Endothelial cell of umbilical vein (primary cell): ENCODE data around the gene KREMEN1. TPM values are rescaled to one million over a fixed set of nuclear protein-coding genes. Genes with fewer than 3 reads are reported as not detected.

ENCODE experiments used
- BruUV-seq: library from RNA; stranded (reverse); fragments of 400-500 nt; replicated peaks from 2 replicates; lab custom pipeline; 2021; lab: Mats Ljungman, UMichigan
- CTCF ChIA-PET: fragments of 300-600, 350-600 bp; sonication (Branson Sonifier 250); formaldehyde crosslinking; loops from one replicate; lab custom pipeline; 2021; ENCODE audit warnings: antibody characterized with exemption, inconsistent platforms; lab: Charles Lee
- POLR2A ChIA-PET: fragments of 300-600, 350-600 bp; sonication (Branson Sonifier 250); formaldehyde crosslinking; loops from one replicate; lab custom pipeline; 2021; ENCODE audit warnings: antibody characterized with exemption, inconsistent platforms; lab: Charles Lee
- DNase-seq: peaks from one replicate; pipeline ENCODE4 v3.0.0-alpha.2; 2011; ENCODE audit warnings: low read depth, low spot score
- FAIRE-seq: peaks from 2 replicates; lab custom pipeline; 2011; peaks lifted over from hg19 to GRCh38; lab: Jason Lieb, UNC
- H2AFZ ChIP-seq: 2 replicates; pipeline ENCODE4 v1.6.0; 2012; ENCODE audit warnings: low read depth, low read length, control low read depth, inconsistent platforms
- H3K27ac ChIP-seq: 2 replicates; pipeline ENCODE4 v1.5.1; 2011; ENCODE audit warnings: low read depth, mild to moderate bottlenecking, control low read depth, low read length, moderate library complexity; ENCODE audit not compliant: insufficient read depth
- H3K27me3 ChIP-seq, 2 experiments: 2 replicates each; pipeline versions ENCODE4 v1.6.0 to v1.6.1; 2011; ENCODE audit warnings: low read length in 2 of 2, mixed read lengths in 1 of 2; ENCODE audit not compliant: control insufficient read depth in 2 of 2, insufficient read depth in 2 of 2
- H3K36me3 ChIP-seq, 2 experiments: 2 replicates in 1 of 2; 3 replicates in 1 of 2; pipeline ENCODE4 v1.5.1; 2011; ENCODE audit warnings: low read length in 2 of 2, mild to moderate bottlenecking in 1 of 2, moderate library complexity in 1 of 2; ENCODE audit not compliant: control insufficient read depth in 2 of 2, insufficient read depth in 2 of 2; ENCODE audit errors: extremely low read depth in 1 of 2
- H3K4me1 ChIP-seq: 3 replicates; pipeline ENCODE4 v1.5.1; 2011; ENCODE audit warnings: mild to moderate bottlenecking, low read length; ENCODE audit not compliant: control insufficient read depth, insufficient read depth; ENCODE audit errors: extremely low read depth
- H3K4me2 ChIP-seq: 2 replicates; pipeline ENCODE4 v1.6.1; 2011; ENCODE audit warnings: low read length, control low read depth, mixed read lengths; ENCODE audit not compliant: insufficient read depth
- H3K4me3 ChIP-seq, 3 experiments: fragments of 200-600 bp in 1 of 3; sonication (generic), shearing (Covaris generic) in 1 of 3; replicated peaks in 1 of 3; 2 replicates each; pipeline ENCODE4 v1.5.1; 2011 to 2016; ENCODE audit warnings: control low read depth in 3 of 3, low read length in 3 of 3, mild to moderate bottlenecking in 2 of 3, inconsistent platforms in 1 of 3, low read depth in 1 of 3, moderate library complexity in 1 of 3; ENCODE audit not compliant: insufficient read depth in 1 of 3
- H3K79me2 ChIP-seq: 2 replicates; pipeline ENCODE4 v1.6.0; 2012; ENCODE audit warnings: low read length, inconsistent platforms; ENCODE audit not compliant: control insufficient read depth, insufficient read depth
- H3K9ac ChIP-seq: replicated peaks from 2 replicates; pipeline ENCODE3; 2011; ENCODE audit warnings: low read length, control low read depth; ENCODE audit not compliant: insufficient read depth; ENCODE audit errors: extremely low read depth
- H3K9me1 ChIP-seq: replicated peaks from 3 replicates; pipeline ENCODE4 v1.6.0; 2011; ENCODE audit warnings: mild to moderate bottlenecking, low read length; ENCODE audit not compliant: control insufficient read depth, insufficient read depth; ENCODE audit errors: extremely low read depth
- H3K9me3 ChIP-seq: replicated peaks from 2 replicates; pipeline ENCODE4 v1.5.1; 2012; ENCODE audit warnings: low read length, inconsistent platforms; ENCODE audit not compliant: control insufficient read depth, insufficient read depth
- H4K20me1 ChIP-seq: replicated peaks from 2 replicates; pipeline ENCODE3; 2011; ENCODE audit warnings: mild to moderate bottlenecking, low read length; ENCODE audit not compliant: control insufficient read depth, insufficient read depth; ENCODE audit errors: extremely low read depth
- CTCF ChIP-seq, 2 donors: IDR thresholded peaks; 1 replicate in 1 of 2; 2 replicates in 1 of 2; pipeline ENCODE4 v1.5.1; 2011; ENCODE audit warnings: low read length in 2 of 2, mild to moderate bottlenecking in 2 of 2, moderate library complexity in 2 of 2, control low read depth in 1 of 2, inconsistent platforms in 1 of 2, low read depth in 1 of 2; ENCODE audit not compliant: insufficient read depth in 1 of 2; ENCODE audit errors: extremely low read depth in 1 of 2
- EZH2 ChIP-seq: IDR thresholded peaks from 2 replicates; pipeline ENCODE4 v1.6.1; 2012; ENCODE audit warnings: borderline replicate concordance, low read depth, mild to moderate bottlenecking, moderate library complexity, low read length, inconsistent platforms; ENCODE audit not compliant: severe bottlenecking
- FOS ChIP-seq: IDR thresholded peaks from 2 replicates; pipeline ENCODE4 v1.6.1; 2011; ENCODE audit warnings: mild to moderate bottlenecking, low read length, moderate library complexity, borderline replicate concordance; ENCODE audit not compliant: insufficient read depth
- GATA2 ChIP-seq: IDR thresholded peaks from 2 replicates; pipeline ENCODE4 v1.7.0; 2011; ENCODE audit warnings: low read depth, mild to moderate bottlenecking, moderate library complexity, mixed read lengths, low read length; ENCODE audit not compliant: insufficient read length, insufficient read depth
- JUN ChIP-seq: IDR thresholded peaks from 2 replicates; pipeline ENCODE4 v1.6.1; 2011; ENCODE audit warnings: borderline replicate concordance, low read depth; ENCODE audit not compliant: insufficient read length, insufficient read depth
- MYC ChIP-seq: IDR thresholded peaks from one replicate; pipeline ENCODE4 v1.6.1; 2011; ENCODE audit warnings: mild to moderate bottlenecking, low read depth, low read length
- POLR2A ChIP-seq: IDR thresholded peaks from 2 replicates; pipeline ENCODE4 v1.6.1; 2012; ENCODE audit warnings: low read depth, mild to moderate bottlenecking, control low read depth, low read length
- POLR2AphosphoS5 ChIP-seq: IDR thresholded peaks from 2 replicates; pipeline ENCODE4 v1.6.1; 2012; ENCODE audit warnings: low read depth, mild to moderate bottlenecking, control low read depth, low read length, moderate library complexity; ENCODE audit not compliant: insufficient read depth
- dilution Hi-C: fragments of 300-500 bp; cut with MboI; formaldehyde crosslinking; loops from one replicate; pipeline ENCODE4 v1.15.0; 2019; ENCODE audit warnings: low sequenced_read_pairs; ENCODE audit not compliant: extremely low pct_ligation_motif_present
- intact Hi-C: fragments of 100-400 bp; cut with micrococcal nuclease; formaldehyde crosslinking; loops from one replicate; pipeline ENCODE4 v1.10.0; 2022
- polyA plus RNA-seq, 4 experiments: library from polyadenylated mRNA; depleted of rRNA in 3 of 4; stranded (reverse) in 3 of 4; unstranded in 1 of 4; fragments of >200 nt; gene quantifications; 2 replicates each; pipeline versions ENCODE4 v1.2.1 to v1.2.3, GENCODE V29; 2011 to 2012; ENCODE audit warnings: missing spikeins in 1 of 4
- total RNA-seq: library from RNA; stranded (reverse); gene quantifications from 2 replicates; pipeline ENCODE4 v1.2.3, GENCODE V29; 2021
- TF ChIP-seq, protein P1 (sequence below): IDR thresholded peaks from 2 replicates; pipeline ENCODE4 v1.6.1; 2011; ENCODE audit not compliant: insufficient read depth, insufficient read length

KREMEN1 gene
- total and polyA plus RNA-seq, 2 donors (not counting 3 experiments of a cell fraction or from before 2014, with no cell fraction given) = 0.58 to 1.1 TPM

- intact Hi-C loops = no loop called here
- no peaks in the 10 kb centered on the region for H3K9me1 ChIP-seq
Observed at GRCh38 chr22:29102300-29102699, 29.5 kb downstream of the KREMEN1 start.

More at GRCh38 chr22:29102300-29102699, 29.5 kb downstream of the KREMEN1 start:
- no peak for TF ChIP-seq JUN
- no peak for TF ChIP-seq POLR2AphosphoS5
- TF ChIP-seq, protein P1, sequence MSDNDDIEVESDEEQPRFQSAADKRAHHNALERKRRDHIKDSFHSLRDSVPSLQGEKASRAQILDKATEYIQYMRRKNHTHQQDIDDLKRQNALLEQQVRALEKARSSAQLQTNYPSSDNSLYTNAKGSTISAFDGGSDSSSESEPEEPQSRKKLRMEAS = no peak
- no peak for TF ChIP-seq EZH2
- TF ChIP-seq POLR2A = no peak
- no peak for TF ChIP-seq GATA2
- TF ChIP-seq FOS = no peak
- no peak for TF ChIP-seq CTCF (IDR thresholded peaks at IDR 0.05; ENCODE audit: extremely low read depth in 1 of 2, insufficient read depth in 1 of 2, low read depth in 1 of 2, low read length in 2 of 2)
- no peak for TF ChIP-seq MYC
- FAIRE-seq = no peak
- H3K27me3 ChIP-seq = peaks cover 0 to 4% of the 10 kb centered on the region in 2 experiments
- BruUV-seq = no TSS peak
- dilution Hi-C loops = no loop called here
- H3K27ac ChIP-seq = no peak overlapping the region
- DNase-seq = no peak
- H3K79me2 ChIP-seq = no peaks in the 10 kb centered on the region
- H2AFZ ChIP-seq = no peak overlapping the region
- no peak overlapping the region for H3K4me3 ChIP-seq
- H3K4me2 ChIP-seq = no peak overlapping the region
- ChIA-PET CTCF (interaction anchor here (1.4 kb wide), 1 partner anchor 501 kb away, joined by 4 read pairs; no protein-coding TSS in a partner anchor), POLR2A (no interaction called here)
- no peaks in the 10 kb centered on the region for H4K20me1 ChIP-seq
- no peak overlapping the region for H3K9ac ChIP-seq
- H3K9me3 ChIP-seq = no peaks in the 10 kb centered on the region
- no peaks in the 10 kb centered on the region for H3K4me1 ChIP-seq
- H3K36me3 ChIP-seq = no peaks in the 10 kb centered on the region
